Measurements from ENCODE around the gene ZNF543.
"Not testable (repeated sequence)": the region's sequence is repeated elsewhere in the genome, so short reads cannot be mapped to it uniquely, and the experiment has no call there.

ZNF543 gene

GRCh38 chr19:57366776-57367175, 46.5 kb downstream of the ZNF543 start:
- intact Hi-C loops (cut with DNase I): no loop called here
- DNase-seq: no peak

GRCh38 chr19:57374179-57374578, 53.9 kb downstream of the ZNF543 start:
- intact Hi-C loops (cut with DNase I): no loop called here
- DNase-seq: no peak

DNA sequence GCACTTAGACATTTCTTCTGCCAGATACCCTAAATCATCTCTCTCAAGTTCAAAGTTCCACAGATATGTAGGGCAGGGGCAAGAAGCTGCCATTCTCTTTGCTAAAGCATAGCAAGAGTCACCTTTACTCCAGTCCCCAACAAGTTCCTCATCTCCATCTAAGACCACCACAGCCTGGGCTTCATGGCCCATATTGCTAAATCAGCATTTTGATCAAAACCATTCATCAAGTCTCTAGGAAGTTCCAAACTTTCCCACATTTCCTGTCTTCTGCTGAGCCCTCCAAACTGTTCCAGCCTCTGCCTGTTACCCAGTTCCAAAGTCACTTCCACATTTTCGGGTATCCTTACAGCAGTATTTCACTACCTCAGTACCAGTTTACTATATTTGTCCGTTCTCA, 54.4 kb downstream of the ZNF543 start:
- DNase-seq; intact Hi-C loops (cut with DNase I): not testable (repeated sequence)

GRCh38 chr19:57376151-57376550, 55.9 kb downstream of the ZNF543 start:
- no peak for DNase-seq
- intact Hi-C loops (cut with DNase I): no loop called here

DNA sequence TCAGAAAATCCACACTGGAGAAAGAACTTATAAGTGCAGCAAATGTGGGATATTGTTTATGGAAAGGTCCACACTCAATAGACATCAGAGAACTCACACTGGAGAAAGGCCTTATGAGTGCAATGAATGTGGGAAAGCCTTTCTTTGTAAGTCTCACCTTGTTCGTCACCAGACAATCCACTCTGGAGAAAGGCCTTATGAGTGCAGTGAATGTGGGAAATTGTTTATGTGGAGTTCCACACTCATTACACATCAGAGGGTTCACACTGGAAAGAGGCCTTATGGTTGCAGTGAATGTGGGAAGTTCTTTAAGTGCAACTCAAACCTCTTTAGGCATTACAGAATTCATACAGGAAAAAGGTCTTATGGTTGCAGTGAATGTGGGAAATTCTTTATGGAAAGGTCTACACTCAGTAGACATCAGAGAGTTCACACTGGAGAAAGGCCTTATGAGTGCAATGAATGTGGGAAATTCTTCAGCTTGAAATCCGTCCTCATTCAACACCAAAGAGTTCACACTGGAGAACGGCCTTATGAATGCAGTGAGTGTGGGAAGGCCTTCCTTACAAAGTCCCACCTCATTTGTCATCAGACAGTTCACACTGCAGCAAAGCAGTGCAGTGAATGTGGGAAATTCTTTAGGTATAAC, 57.4 kb downstream of the ZNF543 start:
- intact Hi-C loops (cut with DNase I): no loop called here
- DNase-seq: no peak
